A549 (cell line): ENCODE measurements around the gene COPB1. TPM values are rescaled to one million over a fixed set of nuclear protein-coding genes. Genes with fewer than 3 reads are reported as not detected.
A peak's percentile ranks its signal among the peaks of the same experiment; 100 is the strongest.

Experiments used
- ATAC-seq, 2 experiments: fragments of 200-7000 bp in 1 of 2; fragments of >200 bp in 1 of 2; cut with Nextera tagmentation in 1 of 2; cut with Tn5 transposase in 1 of 2; 3 replicates each; pipeline versions ENCODE4 v1.8.0 to v1.9.1; 2018 to 2020; ENCODE audit warnings: mild to moderate bottlenecking in 1 of 2, moderate library complexity in 1 of 2
- CTCF ChIA-PET: fragments of 300-600 bp; sonication (Branson Sonifier 250); formaldehyde crosslinking; extraction: SDS; loops from one replicate; lab custom pipeline; 2021; ENCODE audit warnings: antibody characterized with exemption, inconsistent platforms; lab: Yijun Ruan, JAX
- POLR2A ChIA-PET: fragments of 350-600 bp; formaldehyde crosslinking; extraction: SDS; loops from one replicate; lab custom pipeline; 2021; ENCODE audit warnings: antibody characterized with exemption, inconsistent platforms; lab: Yijun Ruan, JAX
- DNase-seq, 2 experiments: peaks; one replicate each; pipeline versions ENCODE4 v3.0.0 to v3.0.0-alpha.2; 2011 to 2016; ENCODE audit warnings: low read depth in 1 of 2, low spot score in 1 of 2
- FAIRE-seq: peaks from 2 replicates; lab custom pipeline; 2011; peaks lifted over from hg19 to GRCh38; lab: Jason Lieb, UNC
- H3K27ac ChIP-seq, 2 experiments: fragments of >200 bp; sonication (Bioruptor Twin); formaldehyde crosslinking; 3 replicates each; pipeline ENCODE4 v1.5.1; 2016 to 2017
- H3K4me1 ChIP-seq: fragments of >200 bp; sonication (Bioruptor Twin); formaldehyde crosslinking; 3 replicates; pipeline ENCODE4 v1.6.1; 2016
- H3K4me2 ChIP-seq: fragments of >200 bp; sonication (Bioruptor Twin); formaldehyde crosslinking; 3 replicates; pipeline ENCODE4 v1.6.1; 2016
- H3K4me3 ChIP-seq: fragments of >200 bp; sonication (Bioruptor Twin); formaldehyde crosslinking; 3 replicates; pipeline ENCODE4 v1.5.1; 2016
- H3K9me3 ChIP-seq: fragments of >200 bp; sonication (Bioruptor Twin); formaldehyde crosslinking; 3 replicates; pipeline ENCODE4 v1.6.1; 2016
- BCL3 ChIP-seq: fragments of >200 bp; sonication (Bioruptor Twin); formaldehyde crosslinking; IDR thresholded peaks from 3 replicates; pipeline ENCODE4 v1.6.1; 2016
- CBX8 ChIP-seq: fragments of 200-600 bp; sonication (generic); IDR thresholded peaks from 2 replicates; pipeline ENCODE4 v1.6.1; 2016
- CHD4 ChIP-seq: fragments of 200-600 bp; sonication (generic); IDR thresholded peaks from 2 replicates; pipeline ENCODE4 v1.6.1; 2016; ENCODE audit warnings: antibody characterized with exemption, mild to moderate bottlenecking, borderline replicate concordance
- CTCF ChIP-seq: fragments of >200 bp; sonication (Bioruptor Twin); formaldehyde crosslinking; IDR thresholded peaks from 3 replicates; pipeline ENCODE4 v1.5.1; 2016
- E2F6 ChIP-seq: IDR thresholded peaks from 2 replicates; pipeline ENCODE4 v1.6.1; 2012; ENCODE audit warnings: low read depth, borderline replicate concordance
- EHF ChIP-seq: fragments of 250-450 bp; sonication (Bioruptor Pico); IDR thresholded peaks from 2 replicates; pipeline ENCODE4 v1.5.0; 2020; ENCODE audit warnings: mild to moderate bottlenecking
- ESRRA ChIP-seq: fragments of 150-350 bp; IDR thresholded peaks from 2 replicates; pipeline ENCODE4 v1.6.1; 2014; ENCODE audit warnings: mild to moderate bottlenecking, low read length, borderline replicate concordance
- FOSL2 ChIP-seq, 2 experiments: fragments of 450-650 bp in 1 of 2; fragments of >200 bp in 1 of 2; sonication (Bioruptor Twin) in 1 of 2; formaldehyde crosslinking; IDR thresholded peaks; 2 replicates each; pipeline versions ENCODE4 v1.5.0 to v1.6.1; 2016 to 2020; ENCODE audit warnings: mild to moderate bottlenecking in 1 of 2, moderate library complexity in 1 of 2
- FOXS1 ChIP-seq: fragments of 250-450 bp; sonication (Bioruptor Pico); IDR thresholded peaks from 2 replicates; pipeline ENCODE4 v1.5.0; 2020; ENCODE audit warnings: mild to moderate bottlenecking, moderate library complexity
- GATA3 ChIP-seq: IDR thresholded peaks from 2 replicates; pipeline ENCODE4 v1.6.1; 2012; ENCODE audit warnings: borderline replicate concordance
- HDAC2 ChIP-seq: fragments of 200-600 bp; sonication (generic); IDR thresholded peaks from 2 replicates; pipeline ENCODE4 v1.6.1; 2016
- HOXB5 ChIP-seq: fragments of 250-450 bp; sonication (Bioruptor Pico); IDR thresholded peaks from 2 replicates; pipeline ENCODE4 v1.5.0; 2020; ENCODE audit warnings: mild to moderate bottlenecking, moderate library complexity
- MAFK ChIP-seq: fragments of 450-650 bp; IDR thresholded peaks from 2 replicates; pipeline ENCODE4 v1.6.1; 2014; ENCODE audit not compliant: partially characterized antibody
- NFE2L2 ChIP-seq: fragments of 150-350 bp; conservative IDR thresholded peaks from 2 replicates; pipeline ENCODE4 v1.6.1; 2014; ENCODE audit warnings: low read length
- POLR2AphosphoS2 ChIP-seq: conservative IDR thresholded peaks from 2 replicates; pipeline ENCODE4 v1.6.1; 2012; ENCODE audit warnings: low read length, improper control_type of control experiment, inconsistent platforms
- RARB ChIP-seq: fragments of 250-450 bp; sonication (Bioruptor Pico); IDR thresholded peaks from 2 replicates; pipeline ENCODE4 v1.8.0; 2021; ENCODE audit warnings: mild to moderate bottlenecking, moderate library complexity
- RFX5 ChIP-seq: fragments of 450-650 bp; IDR thresholded peaks from 2 replicates; pipeline ENCODE4 v1.7.1; 2014; ENCODE audit warnings: antibody characterized with exemption, mild to moderate bottlenecking, moderate library complexity
- RNF2 ChIP-seq: fragments of 200-600 bp; sonication (generic); IDR thresholded peaks from 2 replicates; pipeline ENCODE4 v1.6.1; 2016; ENCODE audit warnings: low read depth, mild to moderate bottlenecking, antibody characterized with exemption, moderate library complexity, borderline replicate concordance
- SREBF2 ChIP-seq: fragments of 450-650 bp; IDR thresholded peaks from 2 replicates; pipeline ENCODE4 v1.6.1; 2014; ENCODE audit warnings: mild to moderate bottlenecking, moderate library complexity
- TFCP2L1 ChIP-seq: fragments of 250-450 bp; sonication (Bioruptor Pico); IDR thresholded peaks from 2 replicates; pipeline ENCODE4 v1.5.0; 2021; ENCODE audit warnings: mild to moderate bottlenecking
- TP53 ChIP-seq: fragments of 250-450 bp; sonication (Bioruptor Pico); IDR thresholded peaks from 2 replicates; pipeline ENCODE4 v1.5.0; 2021; ENCODE audit warnings: mild to moderate bottlenecking, moderate library complexity
- ZC3H11A ChIP-seq: fragments of 450-650 bp; IDR thresholded peaks from 2 replicates; pipeline ENCODE4 v1.6.1; 2014; ENCODE audit warnings: antibody characterized with exemption, mild to moderate bottlenecking
- ZNF302 ChIP-seq: fragments of 250-450 bp; sonication (Bioruptor Pico); IDR thresholded peaks from 2 replicates; pipeline ENCODE4 v1.9.0; 2021; ENCODE audit warnings: inconsistent platforms, mild to moderate bottlenecking, moderate library complexity
- ZSCAN20 ChIP-seq: fragments of 250-450 bp; sonication (Bioruptor Pico); IDR thresholded peaks from 2 replicates; pipeline ENCODE4 v1.8.0; 2022; ENCODE audit warnings: mild to moderate bottlenecking, moderate library complexity
- WGBS: methylation state at CpG from one replicate; pipeline ENCODE4 v1.1.6; 2017; ENCODE audit errors: missing lambda C conversion rate; 5-methylcytosine and 5-hydroxymethylcytosine counted together
- polyA plus RNA-seq, 4 experiments: library from polyadenylated mRNA; depleted of rRNA in 3 of 4; stranded (reverse); fragments of >200 nt; fragmentation: RNase III in 1 of 4; extraction: RNeasy Plus Mini Kit Qiagen cat#74134 plus additional on column Dnase treatment in 1 of 4; gene quantifications; 2 replicates in 3 of 4; 3 replicates in 1 of 4; pipeline ENCODE4 v1.2.3, GENCODE V29; 2011 to 2017
- TF ChIP-seq, protein P1 (sequence below): fragments of >200 bp; sonication (Bioruptor Twin); formaldehyde crosslinking; IDR thresholded peaks from 2 replicates; pipeline ENCODE4 v1.6.1; 2016
- TF ChIP-seq, protein P2 (sequence below): fragments of 250-450 bp; sonication (Bioruptor Pico); IDR thresholded peaks from 2 replicates; pipeline ENCODE4 v1.5.0; 2021; ENCODE audit warnings: mild to moderate bottlenecking, moderate library complexity, borderline replicate concordance

The COPB1 gene
- polyA plus RNA-seq, 2 of the 4 experiments (the other 2 are of a cell fraction), result 128 to 232 TPM

- TF ChIP-seq SREBF2 (no peak), ZC3H11A (no peak), EHF (CRISPR knock-in tag) (no peak), FOSL2 (IDR thresholded peaks at IDR 0.05) (no peak), FOSL2 (CRISPR knock-in tag; IDR thresholded peaks at IDR 0.05) (peak; percentile 17; the same call in 1 of the 2 replicates), BCL3 (no peak), FOXS1 (no peak), RNF2 (no peak), ZSCAN20 (CRISPR knock-in tag) (no peak), CHD4 (no peak), MAFK (peak; percentile 89), RARB (no peak), NFE2L2 (peak; percentile 65), RFX5 (no peak), ESRRA (no peak), GATA3 (no peak), CBX8 (no peak), TP53 (CRISPR knock-in tag) (no peak)
- TF ChIP-seq, protein P1, sequence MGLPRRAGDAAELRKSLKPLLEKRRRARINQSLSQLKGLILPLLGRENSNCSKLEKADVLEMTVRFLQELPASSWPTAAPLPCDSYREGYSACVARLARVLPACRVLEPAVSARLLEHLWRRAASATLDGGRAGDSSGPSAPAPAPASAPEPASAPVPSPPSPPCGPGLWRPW, result no peak
- ATAC-seq (no peak), DNase-seq (no peak), FAIRE-seq (no peak)
- Histone ChIP-seq H3K4me3 (no peak overlapping the region), H3K27ac (no peak overlapping the region), H3K9me3 (no peaks in the 10 kb centered on the region), H3K4me2 (no peak overlapping the region; the same call in 2 of the 3 replicates), H3K4me1 (peaks cover 4% of the 10 kb centered on the region; the same call in 2 of the 3 replicates)
- CTCF ChIA-PET, result interaction anchor here (0.6 kb wide), 1 partner anchor 89 kb away, joined by 3 read pairs; no protein-coding TSS in a partner anchor
- WGBS, result 65% methylated on average over 3 of the region's 3 CpGs
- POLR2A ChIA-PET, result no interaction called here
Observed at GRCh38 chr11:14544611-14545010, 45.0 kb upstream of the COPB1 start.

GRCh38 chr11:14543260-14543659 is 43.6 kb upstream of the COPB1 start:
- no peaks in the 10 kb centered on the region for H3K9me3 ChIP-seq
- ChIA-PET POLR2A (interaction anchor here (0.9 kb wide), 1 partner anchor 349 kb away, joined by 3 read pairs; the partner anchor contains the start of gene CYP2R1), CTCF (interaction anchor here (0.6 to 1.5 kb wide), 4 partner anchors 10 to 1809 kb away, joined by 3 to 5 read pairs (median 3); no protein-coding TSS in a partner anchor)
- TF ChIP-seq HOXB5 (CRISPR knock-in tag), result no peak
- no peak for TF ChIP-seq E2F6
- no peak for TF ChIP-seq HDAC2
- no peak for TF ChIP-seq ZNF302 (CRISPR knock-in tag)
- TF ChIP-seq TFCP2L1 (CRISPR knock-in tag), result no peak
- DNase-seq (no peak), FAIRE-seq (no peak), ATAC-seq (no peak)
- no peak overlapping the region for H3K4me2 ChIP-seq
- 58% methylated on average over 1 of the region's 1 CpG for WGBS
- H3K27ac ChIP-seq, result no peak overlapping the region
- no peak overlapping the region for H3K4me3 ChIP-seq
- H3K4me1 ChIP-seq, result peaks cover 4% of the 10 kb centered on the region; the same call in 2 of the 3 replicates

DNA sequence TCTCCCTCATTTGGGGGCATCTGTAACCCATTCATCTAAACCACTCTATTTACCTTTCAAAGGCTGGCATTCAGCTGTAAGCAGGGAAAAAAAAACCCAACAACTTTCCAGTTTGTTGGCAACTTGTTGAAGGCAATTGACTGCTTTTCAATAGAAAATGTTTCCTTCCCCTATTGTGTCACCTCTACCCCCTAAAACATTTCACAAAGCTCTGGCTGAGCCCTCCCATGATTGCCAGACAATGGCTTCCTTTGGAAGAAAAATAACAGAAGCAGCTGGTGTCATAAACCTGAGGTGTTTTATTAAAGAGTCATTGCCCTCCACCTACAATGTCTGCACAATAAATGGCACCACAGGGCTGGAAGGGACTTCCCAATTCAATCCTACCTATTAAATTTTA is 42.7 kb upstream of the COPB1 start:
- no peak for ATAC-seq
- POLR2A ChIA-PET, result interaction anchor here (0.9 kb wide), 1 partner anchor 350 kb away, joined by 3 read pairs; the partner anchor contains the start of gene CYP2R1
- no peak for FAIRE-seq
- CTCF ChIA-PET, result interaction anchor here (1.0 to 1.3 kb wide), 3 partner anchors 11 to 309 kb away, joined by 3 to 5 read pairs (median 3); partner anchors contain the start of gene PDE3B
- DNase-seq, result no peak
- no peak overlapping the region for H3K27ac ChIP-seq
- peaks cover 4% of the 10 kb centered on the region; the same call in 2 of the 3 replicates for H3K4me1 ChIP-seq
- no peak overlapping the region for H3K4me2 ChIP-seq
- H3K9me3 ChIP-seq, result no peaks in the 10 kb centered on the region
- no peak overlapping the region for H3K4me3 ChIP-seq
- TF ChIP-seq, protein P2, sequence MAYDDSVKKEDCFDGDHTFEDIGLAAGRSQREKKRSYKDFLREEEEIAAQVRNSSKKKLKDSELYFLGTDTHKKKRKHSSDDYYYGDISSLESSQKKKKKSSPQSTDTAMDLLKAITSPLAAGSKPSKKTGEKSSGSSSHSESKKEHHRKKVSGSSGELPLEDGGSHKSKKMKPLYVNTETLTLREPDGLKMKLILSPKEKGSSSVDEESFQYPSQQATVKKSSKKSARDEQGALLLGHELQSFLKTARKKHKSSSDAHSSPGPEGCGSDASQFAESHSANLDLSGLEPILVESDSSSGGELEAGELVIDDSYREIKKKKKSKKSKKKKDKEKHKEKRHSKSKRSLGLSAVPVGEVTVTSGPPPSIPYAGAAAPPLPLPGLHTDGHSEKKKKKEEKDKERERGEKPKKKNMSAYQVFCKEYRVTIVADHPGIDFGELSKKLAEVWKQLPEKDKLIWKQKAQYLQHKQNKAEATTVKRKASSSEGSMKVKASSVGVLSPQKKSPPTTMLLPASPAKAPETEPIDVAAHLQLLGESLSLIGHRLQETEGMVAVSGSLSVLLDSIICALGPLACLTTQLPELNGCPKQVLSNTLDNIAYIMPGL (CRISPR knock-in tag), result no peak
- TF ChIP-seq CTCF (no peak), POLR2AphosphoS2 (no peak)
